HL-60 (cell line): ENCODE measurements around the gene ADAMTS2.

ENCODE experiments used
- DNase-seq, 2 experiments: peaks; one replicate each; pipeline ENCODE4 v3.0.0-alpha.2; 2010 to 2020; ENCODE audit warnings: low read depth in 1 of 2, low spot score in 1 of 2
- H3K27ac ChIP-seq: fragments of 250-450 bp; sonication (Bioruptor Pico); replicated peaks from 2 replicates; pipeline ENCODE4 v1.5.1; 2020; ENCODE audit warnings: mild to moderate bottlenecking, moderate library complexity
- H3K27me3 ChIP-seq: fragments of 250-450 bp; sonication (Bioruptor Pico); 2 replicates; pipeline ENCODE4 v1.5.1; 2021; ENCODE audit warnings: mild to moderate bottlenecking, moderate library complexity; ENCODE audit not compliant: insufficient read depth, poor library complexity, severe bottlenecking
- H3K4me3 ChIP-seq: replicated peaks from 2 replicates; pipeline ENCODE4 v1.5.1; 2011; ENCODE audit warnings: mild to moderate bottlenecking, control low read depth, low read length; ENCODE audit not compliant: insufficient read depth
- GABPA ChIP-seq: IDR thresholded peaks from 2 replicates; pipeline ENCODE4 v1.6.1; 2012; ENCODE audit warnings: low read depth
- POLR2AphosphoS5 ChIP-seq: IDR thresholded peaks from 2 replicates; pipeline ENCODE4 v1.6.1; 2012; ENCODE audit warnings: low read depth
- SPI1 ChIP-seq: IDR thresholded peaks from 2 replicates; pipeline ENCODE4 v1.6.1; 2012; ENCODE audit warnings: low read depth, mild to moderate bottlenecking, borderline replicate concordance
- TF ChIP-seq, protein P1 (sequence below): IDR thresholded peaks from one replicate; pipeline ENCODE4 v1.5.1; 2011; ENCODE audit warnings: low read length, control low read depth, inconsistent platforms; ENCODE audit not compliant: insufficient read depth
- TF ChIP-seq, protein P2 (sequence below): IDR thresholded peaks from 2 replicates; pipeline ENCODE4 v1.6.1; 2012; ENCODE audit warnings: low read depth; ENCODE audit not compliant: insufficient replicate concordance

The ADAMTS2 gene

DNA sequence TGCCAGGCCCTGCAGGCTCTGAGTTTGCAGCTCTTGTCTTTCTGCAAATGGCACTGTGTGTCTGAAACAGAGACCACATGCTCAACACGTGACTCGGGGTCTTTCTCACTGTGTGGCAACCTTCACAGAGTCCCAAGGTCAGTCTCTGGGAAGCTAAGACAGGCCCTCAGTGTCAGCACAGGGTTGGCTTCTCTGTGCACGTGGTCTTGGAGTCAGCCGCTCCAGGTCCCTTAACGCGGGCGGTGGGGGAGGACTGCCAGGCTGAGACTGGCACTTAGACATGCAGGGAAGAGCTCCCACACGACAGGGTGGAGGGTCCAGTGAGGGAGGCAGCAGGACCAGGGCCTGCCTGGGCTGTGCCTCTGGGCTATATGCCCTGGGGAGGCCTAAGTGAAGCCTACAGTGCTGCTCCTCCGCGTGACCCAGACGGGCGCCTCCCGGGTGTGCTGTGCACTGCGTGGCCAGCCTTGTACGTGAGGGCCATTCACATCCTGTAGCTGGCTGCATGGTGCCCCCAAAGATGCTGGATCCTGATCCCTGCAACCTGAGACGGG lies 76.8 kb downstream of the ADAMTS2 start:
- TF ChIP-seq, protein P1, sequence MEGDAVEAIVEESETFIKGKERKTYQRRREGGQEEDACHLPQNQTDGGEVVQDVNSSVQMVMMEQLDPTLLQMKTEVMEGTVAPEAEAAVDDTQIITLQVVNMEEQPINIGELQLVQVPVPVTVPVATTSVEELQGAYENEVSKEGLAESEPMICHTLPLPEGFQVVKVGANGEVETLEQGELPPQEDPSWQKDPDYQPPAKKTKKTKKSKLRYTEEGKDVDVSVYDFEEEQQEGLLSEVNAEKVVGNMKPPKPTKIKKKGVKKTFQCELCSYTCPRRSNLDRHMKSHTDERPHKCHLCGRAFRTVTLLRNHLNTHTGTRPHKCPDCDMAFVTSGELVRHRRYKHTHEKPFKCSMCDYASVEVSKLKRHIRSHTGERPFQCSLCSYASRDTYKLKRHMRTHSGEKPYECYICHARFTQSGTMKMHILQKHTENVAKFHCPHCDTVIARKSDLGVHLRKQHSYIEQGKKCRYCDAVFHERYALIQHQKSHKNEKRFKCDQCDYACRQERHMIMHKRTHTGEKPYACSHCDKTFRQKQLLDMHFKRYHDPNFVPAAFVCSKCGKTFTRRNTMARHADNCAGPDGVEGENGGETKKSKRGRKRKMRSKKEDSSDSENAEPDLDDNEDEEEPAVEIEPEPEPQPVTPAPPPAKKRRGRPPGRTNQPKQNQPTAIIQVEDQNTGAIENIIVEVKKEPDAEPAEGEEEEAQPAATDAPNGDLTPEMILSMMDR: no peak
- TF ChIP-seq, protein P2, sequence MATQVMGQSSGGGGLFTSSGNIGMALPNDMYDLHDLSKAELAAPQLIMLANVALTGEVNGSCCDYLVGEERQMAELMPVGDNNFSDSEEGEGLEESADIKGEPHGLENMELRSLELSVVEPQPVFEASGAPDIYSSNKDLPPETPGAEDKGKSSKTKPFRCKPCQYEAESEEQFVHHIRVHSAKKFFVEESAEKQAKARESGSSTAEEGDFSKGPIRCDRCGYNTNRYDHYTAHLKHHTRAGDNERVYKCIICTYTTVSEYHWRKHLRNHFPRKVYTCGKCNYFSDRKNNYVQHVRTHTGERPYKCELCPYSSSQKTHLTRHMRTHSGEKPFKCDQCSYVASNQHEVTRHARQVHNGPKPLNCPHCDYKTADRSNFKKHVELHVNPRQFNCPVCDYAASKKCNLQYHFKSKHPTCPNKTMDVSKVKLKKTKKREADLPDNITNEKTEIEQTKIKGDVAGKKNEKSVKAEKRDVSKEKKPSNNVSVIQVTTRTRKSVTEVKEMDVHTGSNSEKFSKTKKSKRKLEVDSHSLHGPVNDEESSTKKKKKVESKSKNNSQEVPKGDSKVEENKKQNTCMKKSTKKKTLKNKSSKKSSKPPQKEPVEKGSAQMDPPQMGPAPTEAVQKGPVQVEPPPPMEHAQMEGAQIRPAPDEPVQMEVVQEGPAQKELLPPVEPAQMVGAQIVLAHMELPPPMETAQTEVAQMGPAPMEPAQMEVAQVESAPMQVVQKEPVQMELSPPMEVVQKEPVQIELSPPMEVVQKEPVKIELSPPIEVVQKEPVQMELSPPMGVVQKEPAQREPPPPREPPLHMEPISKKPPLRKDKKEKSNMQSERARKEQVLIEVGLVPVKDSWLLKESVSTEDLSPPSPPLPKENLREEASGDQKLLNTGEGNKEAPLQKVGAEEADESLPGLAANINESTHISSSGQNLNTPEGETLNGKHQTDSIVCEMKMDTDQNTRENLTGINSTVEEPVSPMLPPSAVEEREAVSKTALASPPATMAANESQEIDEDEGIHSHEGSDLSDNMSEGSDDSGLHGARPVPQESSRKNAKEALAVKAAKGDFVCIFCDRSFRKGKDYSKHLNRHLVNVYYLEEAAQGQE: no peak
- TF ChIP-seq POLR2AphosphoS5 (no peak), SPI1 (no peak), GABPA (no peak)
- no peak overlapping the region for H3K27ac ChIP-seq
- DNase-seq: no peak
- H3K27me3 ChIP-seq: no peaks in the 10 kb centered on the region
- H3K4me3 ChIP-seq: no peak overlapping the region

DNA sequence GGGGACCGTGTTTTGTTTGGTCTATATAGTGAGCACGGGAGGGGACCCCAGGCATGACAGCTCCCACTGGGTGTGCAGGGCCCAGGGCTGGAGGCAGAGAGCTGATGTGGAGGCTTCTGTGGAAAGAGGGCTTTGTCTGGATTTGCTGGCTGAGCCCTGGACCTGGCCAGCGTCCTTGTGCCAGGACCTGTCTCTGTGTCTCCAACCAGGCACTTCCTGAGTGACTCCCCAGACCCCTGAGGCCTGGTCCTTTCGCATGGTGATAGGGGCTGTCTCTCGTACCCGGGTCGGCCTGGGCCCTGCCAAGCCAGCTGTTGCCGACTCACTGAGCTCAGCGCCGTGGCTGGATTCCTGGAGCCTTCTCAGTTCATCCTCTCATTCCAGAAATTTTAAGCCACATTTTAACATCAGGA lies 77.6 kb downstream of the ADAMTS2 start:
- no peak for DNase-seq
- TF ChIP-seq, protein P2: no peak
- no peak for TF ChIP-seq SPI1
- Histone ChIP-seq H3K27ac (no peak overlapping the region), H3K4me3 (no peak overlapping the region), H3K27me3 (no peaks in the 10 kb centered on the region)

DNA sequence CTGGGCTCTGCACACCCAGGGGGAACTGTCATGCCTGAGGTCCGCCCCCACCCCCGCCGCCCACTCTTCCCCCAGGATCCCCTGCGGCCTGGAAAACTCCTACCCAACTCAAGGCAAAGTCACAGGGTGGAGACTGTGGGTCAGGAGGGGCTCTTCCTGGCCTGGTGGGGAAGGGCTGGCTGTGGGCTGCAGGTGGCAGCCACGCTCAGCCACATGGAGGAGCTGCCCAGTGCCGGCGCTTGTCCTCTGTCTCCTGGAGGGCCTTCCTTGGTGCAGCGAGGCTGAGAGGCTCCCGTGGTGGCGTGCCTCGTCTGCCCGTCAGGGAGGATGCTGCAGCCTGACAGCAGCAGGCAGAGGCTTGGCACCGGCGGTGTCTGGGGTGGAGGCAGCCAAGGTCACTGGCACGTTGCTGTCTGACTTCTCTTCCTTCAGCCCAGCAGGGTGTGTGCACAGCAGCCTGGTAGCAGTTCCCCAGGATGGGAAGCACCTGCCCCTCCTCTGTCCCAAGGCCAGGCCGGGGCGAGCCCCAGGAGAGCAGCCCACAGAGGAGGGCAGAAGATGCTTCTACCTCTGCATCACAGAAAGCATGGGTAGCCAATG lies 78.1 kb downstream of the ADAMTS2 start:
- H3K27me3 ChIP-seq: no peaks in the 10 kb centered on the region
- TF ChIP-seq POLR2AphosphoS5 (no peak), GABPA (no peak), SPI1 (no peak)
- TF ChIP-seq, protein P1: no peak
- TF ChIP-seq, protein P2: no peak
- H3K4me3 ChIP-seq: no peak overlapping the region
- DNase-seq: no peak
- H3K27ac ChIP-seq: no peak overlapping the region
